Caco-2 (cell line): ENCODE results near the gene TARS1. TPM values are rescaled to one million over a fixed set of nuclear protein-coding genes. Genes with fewer than 3 reads are reported as not detected.

Experiments
- BruUV-seq: library from RNA; stranded (reverse); fragments of 400-500 nt; replicated peaks from 2 replicates; lab custom pipeline; 2021; lab: Mats Ljungman, UMichigan
- CTCF ChIA-PET: fragments of 300-600 bp; sonication (Branson Sonifier 250); formaldehyde crosslinking; loops from one replicate; lab custom pipeline; 2022; ENCODE audit warnings: antibody characterized with exemption; lab: Charles Lee
- POLR2A ChIA-PET: fragments of 300-600 bp; sonication (Branson Sonifier 250); formaldehyde crosslinking; loops from one replicate; lab custom pipeline; 2022; ENCODE audit warnings: antibody characterized with exemption; lab: Charles Lee
- DNase-seq, 2 experiments: peaks; one replicate each; pipeline versions ENCODE4 v3.0.0 to v3.0.0-alpha.2; 2020 to 2022
- H3K27me3 ChIP-seq: replicated peaks from 2 replicates; pipeline ENCODE4 v1.6.0; 2011; ENCODE audit warnings: low read length; ENCODE audit not compliant: control insufficient read depth, insufficient read depth
- H3K36me3 ChIP-seq: 2 replicates; pipeline ENCODE4 v1.5.1; 2011; ENCODE audit warnings: low read length; ENCODE audit not compliant: control insufficient read depth, insufficient read depth
- H3K4me1 ChIP-seq: fragments of 250-450 bp; sonication (Bioruptor Pico); 2 replicates; pipeline ENCODE4 v1.5.1; 2020; ENCODE audit warnings: mild to moderate bottlenecking
- H3K4me3 ChIP-seq: 2 replicates; pipeline ENCODE4 v1.5.1; 2011; ENCODE audit warnings: low read depth, mild to moderate bottlenecking, control low read depth, low read length
- H3K9me3 ChIP-seq: fragments of 250-450 bp; sonication (Bioruptor Pico); 2 replicates; pipeline ENCODE4 v1.5.1; 2020; ENCODE audit warnings: mild to moderate bottlenecking, moderate library complexity
- H3K27ac Mint-ChIP-seq: one replicate; pipeline ENCODE4 v1.8.0; 2022; ENCODE audit warnings: mixed read lengths; ENCODE audit not compliant: unreplicated experiment
- H3K27me3 Mint-ChIP-seq: one replicate; pipeline ENCODE4 v1.8.0; 2022; ENCODE audit warnings: mixed read lengths; ENCODE audit not compliant: insufficient read depth, unreplicated experiment
- H3K36me3 Mint-ChIP-seq: one replicate; pipeline ENCODE4 v1.8.0; 2022; ENCODE audit warnings: mild to moderate bottlenecking, mixed read lengths; ENCODE audit not compliant: insufficient read depth, unreplicated experiment
- H3K4me1 Mint-ChIP-seq: one replicate; pipeline ENCODE4 v1.8.0; 2022; ENCODE audit warnings: low read depth, mixed read lengths; ENCODE audit not compliant: unreplicated experiment
- H3K4me3 Mint-ChIP-seq: one replicate; pipeline ENCODE4 v1.8.0; 2022; ENCODE audit warnings: mild to moderate bottlenecking, moderate library complexity, mixed read lengths; ENCODE audit not compliant: unreplicated experiment
- H3K9me3 Mint-ChIP-seq: one replicate; pipeline ENCODE4 v1.8.0; 2022; ENCODE audit warnings: mixed read lengths; ENCODE audit not compliant: unreplicated experiment
- CTCF ChIP-seq, 2 experiments: fragments of 200-600 bp in 1 of 2; IDR thresholded peaks; 1 replicate in 1 of 2; 2 replicates in 1 of 2; pipeline versions ENCODE4 v1.5.1 to v1.8.0; 2011 to 2022; ENCODE audit warnings: antibody characterized with exemption in 1 of 2, control low read depth in 1 of 2, inconsistent platforms in 1 of 2, low read depth in 1 of 2, low read length in 1 of 2, mild to moderate bottlenecking in 1 of 2, moderate library complexity in 1 of 2; ENCODE audit not compliant: insufficient read depth in 1 of 2, severe bottlenecking in 1 of 2, unreplicated experiment in 1 of 2
- intact Hi-C: fragments of 100-400 bp; cut with micrococcal nuclease; formaldehyde crosslinking; loops from one replicate; pipeline ENCODE4 v1.10.0; 2022; ENCODE audit not compliant: unreplicated experiment
- total RNA-seq: library from RNA; stranded (reverse); gene quantifications from 2 replicates; pipeline ENCODE4 v1.2.3, GENCODE V29; 2022

The TARS1 gene
- total RNA-seq, 1 experiment from 2014 or later, result 288 TPM

GRCh38 chr5:33487236-33487635 lies 46.5 kb downstream of the TARS1 start:
- DNase-seq, result no peak
- BruUV-seq, result no TSS peak
- POLR2A ChIA-PET, result no interaction called here

GRCh38 chr5:33488558-33489355 lies 48.0 kb downstream of the TARS1 start:
- no peaks in the 10 kb centered on the region for H3K27me3 ChIP-seq
- Mint-ChIP-seq H3K9me3 (peaks cover 27% of the 10 kb centered on the region), H3K36me3 (no peaks in the 10 kb centered on the region), H3K4me3 (no peak overlapping the region), H3K27me3 (no peaks in the 10 kb centered on the region), H3K27ac (no peak overlapping the region), H3K4me1 (peaks cover 16% of the 10 kb centered on the region)
- H3K4me3 ChIP-seq, result no peak overlapping the region
- intact Hi-C loops, result no loop called here
- H3K4me1 ChIP-seq, result peaks cover 17% of the 10 kb centered on the region; the same call in 1 of the 2 replicates
- ChIA-PET CTCF (no interaction called here), POLR2A (no interaction called here)
- no peaks in the 10 kb centered on the region for H3K9me3 ChIP-seq
- TF ChIP-seq CTCF (IDR thresholded peaks at IDR 0.05; ENCODE audit: insufficient read depth in 1 of 2, low read depth in 1 of 2, low read length in 1 of 2, severe bottlenecking in 1 of 2, unreplicated experiment in 1 of 2), result no peak
- DNase-seq, result no peak
- BruUV-seq, result no TSS peak
- no peaks in the 10 kb centered on the region for H3K36me3 ChIP-seq

More at GRCh38 chr5:33487236-33487635, 46.5 kb downstream of the TARS1 start:
- H3K27ac Mint-ChIP-seq, result no peak overlapping the region
- no peaks in the 10 kb centered on the region for H3K36me3 Mint-ChIP-seq
- Histone ChIP-seq H3K36me3 (no peaks in the 10 kb centered on the region), H3K4me1 (peaks cover 12% of the 10 kb centered on the region; the same call in 1 of the 2 replicates), H3K9me3 (no peaks in the 10 kb centered on the region), H3K4me3 (no peak overlapping the region), H3K27me3 (no peaks in the 10 kb centered on the region)
- H3K9me3 Mint-ChIP-seq, result peaks cover 27% of the 10 kb centered on the region
- CTCF ChIA-PET, result no interaction called here
- H3K4me1 Mint-ChIP-seq, result peaks cover 14% of the 10 kb centered on the region
- no peak for TF ChIP-seq CTCF (IDR thresholded peaks at IDR 0.05; ENCODE audit: insufficient read depth in 1 of 2, low read depth in 1 of 2, low read length in 1 of 2, severe bottlenecking in 1 of 2, unreplicated experiment in 1 of 2)
- intact Hi-C loops, result no loop called here
- H3K27me3 Mint-ChIP-seq, result no peaks in the 10 kb centered on the region
- H3K4me3 Mint-ChIP-seq, result no peak overlapping the region

- no peak for DNase-seq
- CTCF ChIA-PET, result no interaction called here
- intact Hi-C loops, result no loop called here
- POLR2A ChIA-PET, result no interaction called here
- no peak overlapping the region for H3K27ac Mint-ChIP-seq
- H3K36me3 Mint-ChIP-seq, result no peaks in the 10 kb centered on the region
- peaks cover 27% of the 10 kb centered on the region for H3K9me3 Mint-ChIP-seq
- no peaks in the 10 kb centered on the region for H3K27me3 ChIP-seq
- no peaks in the 10 kb centered on the region for H3K36me3 ChIP-seq
- H3K4me3 Mint-ChIP-seq, result no peak overlapping the region
- no TSS peak for BruUV-seq
- H3K4me1 Mint-ChIP-seq, result peaks cover 16% of the 10 kb centered on the region
- peaks cover 17% of the 10 kb centered on the region; the same call in 1 of the 2 replicates for H3K4me1 ChIP-seq
- no peaks in the 10 kb centered on the region for H3K27me3 Mint-ChIP-seq
- no peak overlapping the region for H3K4me3 ChIP-seq
- H3K9me3 ChIP-seq, result no peaks in the 10 kb centered on the region
- TF ChIP-seq CTCF (IDR thresholded peaks at IDR 0.05; ENCODE audit: insufficient read depth in 1 of 2, low read depth in 1 of 2, low read length in 1 of 2, severe bottlenecking in 1 of 2, unreplicated experiment in 1 of 2), result no peak
Observed at GRCh38 chr5:33489481-33490067, 48.8 kb downstream of the TARS1 start.
